GM21360 (cell line): ENCODE data around the gene PFDN2.
A peak's percentile ranks its signal among the peaks of the same experiment; 100 is the strongest.

Experiments
- ATAC-seq: cut with Tn5 transposase; IDR thresholded peaks from one replicate; pipeline ENCODE4 v1.9.1; 2021; ENCODE audit warnings: mild to moderate bottlenecking, moderate library complexity; ENCODE audit not compliant: unreplicated experiment

PFDN2 gene

GRCh38 chr1:161117759-161118581 lies at the start of gene PFDN2, which contains the start of gene NIT1:
PFDN2 (minus strand) TSS chr1:161118037; CDS start chr1:161118026, 11 bp downstream.
NIT1 (plus strand) TSS chr1:161118105; CDS start chr1:161118177, 72 bp downstream.
- peak; percentile 69 for ATAC-seq

- no peak for ATAC-seq
Observed at GRCh38 chr1:161166669-161167548, 49.1 kb upstream of the PFDN2 start.

- ATAC-seq, result peak; percentile 88
Observed at GRCh38 chr1:161165742-161166668, 48.2 kb upstream of the PFDN2 start, which contains the start of gene PPOX. PPOX (plus strand) TSS chr1:161166426; CDS start chr1:161166848, 422 bp downstream.

GRCh38 chr1:161164901-161165610 lies 47.2 kb upstream of the PFDN2 start:
- no peak for ATAC-seq

GRCh38 chr1:161163793-161164192 lies 46.0 kb upstream of the PFDN2 start:
- ATAC-seq, result no peak

GRCh38 chr1:161162806-161163205 lies 45.0 kb upstream of the PFDN2 start:
- no peak for ATAC-seq

- ATAC-seq, result no peak
Observed at GRCh38 chr1:161162052-161162451, 44.2 kb upstream of the PFDN2 start.

- no peak for ATAC-seq
Observed at GRCh38 chr1:161161652-161162051, 43.8 kb upstream of the PFDN2 start.

GRCh38 chr1:161160671-161161145 lies 42.9 kb upstream of the PFDN2 start:
- ATAC-seq, result no peak

- ATAC-seq, result no peak
Observed at GRCh38 chr1:161159913-161160243, 42.0 kb upstream of the PFDN2 start.

GRCh38 chr1:161159087-161159912 lies 41.5 kb upstream of the PFDN2 start, which contains the start of gene USP21:
USP21 (plus strand) TSS chr1:161159500; CDS start chr1:161160641, 1,141 bp downstream.
- peak; percentile 80 for ATAC-seq

- no peak for ATAC-seq
Observed at GRCh38 chr1:161158316-161159010, 40.6 kb upstream of the PFDN2 start.

GRCh38 chr1:161157867-161158266 lies 40.0 kb upstream of the PFDN2 start:
- ATAC-seq, result no peak

GRCh38 chr1:161153682-161154337 lies 36.0 kb upstream of the PFDN2 start, which contains the start of gene UFC1:
UFC1 (plus strand) TSS chr1:161153978; CDS start chr1:161153998, 20 bp downstream.
- peak; percentile 76 for ATAC-seq

GRCh38 chr1:161153176-161153575 lies 35.3 kb upstream of the PFDN2 start:
- no peak for ATAC-seq

- ATAC-seq, result no peak
Observed at GRCh38 chr1:161145832-161146231, 28.0 kb upstream of the PFDN2 start.

- ATAC-seq, result no peak
Observed at GRCh38 chr1:161140755-161141400, 23.0 kb upstream of the PFDN2 start.
